PC-9 (cell line): ENCODE data around the gene UPK1A.

Source experiments
- EZH2 ChIP-seq: fragments of 200-600 bp; sonication (generic); IDR thresholded peaks from 2 replicates; pipeline ENCODE4 v1.8.0; 2017; ENCODE audit warnings: antibody characterized with exemption, low read depth
- TF ChIP-seq, protein P1 (sequence below): fragments of 200-600 bp; sonication (generic); conservative IDR thresholded peaks from 2 replicates; pipeline ENCODE4 v1.6.1; 2017; ENCODE audit warnings: mixed run types, antibody characterized with exemption, mild to moderate bottlenecking, moderate library complexity

DNA sequence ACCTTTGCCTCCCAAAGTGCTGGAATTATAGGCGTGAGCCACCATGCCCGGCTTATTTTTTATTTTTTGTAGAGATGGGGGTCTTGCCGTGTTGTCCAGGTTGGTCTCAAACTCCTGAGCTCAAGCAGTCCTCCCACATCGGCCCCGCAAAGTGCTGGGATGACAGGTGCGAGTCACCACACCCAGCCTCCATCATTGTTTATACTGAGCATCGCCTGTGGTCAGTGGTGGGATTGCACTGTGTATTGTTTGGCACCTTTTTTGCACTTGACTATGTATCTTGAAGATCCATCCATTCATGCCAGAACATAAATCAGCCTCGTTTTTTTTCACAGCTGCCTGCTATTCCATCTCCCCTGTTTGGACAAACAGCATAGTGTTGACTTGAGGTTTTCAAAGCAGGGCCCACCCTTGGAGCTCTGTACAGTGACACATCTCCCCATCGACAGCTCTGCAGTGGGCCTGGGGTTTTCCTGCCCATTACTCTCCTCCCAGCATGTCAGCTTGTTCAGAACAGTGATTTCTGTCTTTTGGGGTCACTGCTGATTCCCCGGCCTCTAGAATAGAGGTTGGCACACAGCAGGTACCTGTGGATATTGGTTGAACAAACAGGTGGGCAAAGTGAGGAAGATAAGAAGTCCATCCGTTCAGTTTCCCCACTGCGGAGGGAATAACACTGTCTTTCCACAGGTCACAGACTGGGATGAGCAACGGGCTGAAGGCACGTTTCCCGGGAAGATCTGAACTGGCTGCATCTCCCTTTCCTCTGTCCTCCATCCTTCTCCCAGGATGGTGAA lies 8.2 kb upstream of the UPK1A start:
- TF ChIP-seq, protein P1, sequence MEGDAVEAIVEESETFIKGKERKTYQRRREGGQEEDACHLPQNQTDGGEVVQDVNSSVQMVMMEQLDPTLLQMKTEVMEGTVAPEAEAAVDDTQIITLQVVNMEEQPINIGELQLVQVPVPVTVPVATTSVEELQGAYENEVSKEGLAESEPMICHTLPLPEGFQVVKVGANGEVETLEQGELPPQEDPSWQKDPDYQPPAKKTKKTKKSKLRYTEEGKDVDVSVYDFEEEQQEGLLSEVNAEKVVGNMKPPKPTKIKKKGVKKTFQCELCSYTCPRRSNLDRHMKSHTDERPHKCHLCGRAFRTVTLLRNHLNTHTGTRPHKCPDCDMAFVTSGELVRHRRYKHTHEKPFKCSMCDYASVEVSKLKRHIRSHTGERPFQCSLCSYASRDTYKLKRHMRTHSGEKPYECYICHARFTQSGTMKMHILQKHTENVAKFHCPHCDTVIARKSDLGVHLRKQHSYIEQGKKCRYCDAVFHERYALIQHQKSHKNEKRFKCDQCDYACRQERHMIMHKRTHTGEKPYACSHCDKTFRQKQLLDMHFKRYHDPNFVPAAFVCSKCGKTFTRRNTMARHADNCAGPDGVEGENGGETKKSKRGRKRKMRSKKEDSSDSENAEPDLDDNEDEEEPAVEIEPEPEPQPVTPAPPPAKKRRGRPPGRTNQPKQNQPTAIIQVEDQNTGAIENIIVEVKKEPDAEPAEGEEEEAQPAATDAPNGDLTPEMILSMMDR = peak; percentile 48; the same call in 1 of the 2 replicates
- no peak for TF ChIP-seq EZH2
